Activated CD4-positive, alpha-beta memory T cell treated with anti-CD3 and anti-CD28 coated beads for 36 hours (primary cell): ENCODE measurements around the gene SF3A1. TPM values are rescaled to one million over a fixed set of nuclear protein-coding genes. Genes with fewer than 3 reads are reported as not detected.

Source experiments
- CTCF ChIA-PET: fragments of 350-600 bp; sonication (Branson Sonifier 250); formaldehyde crosslinking; loops from one replicate; lab custom pipeline; 2021; ENCODE audit warnings: antibody characterized with exemption, inconsistent platforms; lab: Charles Lee
- POLR2A ChIA-PET: fragments of 350-600 bp; sonication (Branson Sonifier 250); formaldehyde crosslinking; loops from one replicate; lab custom pipeline; 2021; ENCODE audit warnings: antibody characterized with exemption; lab: Charles Lee
- DNase-seq: peaks from one replicate; pipeline ENCODE4 v3.0.0-alpha.2; 2020
- H3K27ac Mint-ChIP-seq: one replicate; pipeline ENCODE4 v1.8.0; 2021; ENCODE audit warnings: mixed read lengths
- H3K27me3 Mint-ChIP-seq: one replicate; pipeline ENCODE4 v1.8.0; 2021; ENCODE audit warnings: mixed read lengths
- H3K36me3 Mint-ChIP-seq: one replicate; pipeline ENCODE4 v1.8.0; 2021; ENCODE audit warnings: mixed read lengths
- H3K4me1 Mint-ChIP-seq: one replicate; pipeline ENCODE4 v1.8.0; 2021; ENCODE audit warnings: low read depth, mixed read lengths
- H3K4me3 Mint-ChIP-seq: one replicate; pipeline ENCODE4 v1.8.0; 2021; ENCODE audit warnings: mild to moderate bottlenecking, mixed read lengths
- H3K9me3 Mint-ChIP-seq: one replicate; pipeline ENCODE4 v1.8.0; 2021; ENCODE audit warnings: mixed read lengths
- intact Hi-C: fragments of 100-400 bp; cut with micrococcal nuclease; formaldehyde crosslinking; loops from one replicate; pipeline ENCODE4 v1.15.1; 2023
- total RNA-seq, 2 experiments: library from RNA; stranded (reverse); gene quantifications; one replicate each; pipeline ENCODE4 v1.2.3, GENCODE V29; 2021

SF3A1 gene
- total RNA-seq, 2 experiments from 2014 or later = 255 to 273 TPM

- Mint-ChIP-seq H3K4me3 (peak overlapping the region; percentile 3), H3K36me3 (peaks cover under 1% of the 10 kb centered on the region), H3K27me3 (no peaks in the 10 kb centered on the region), H3K9me3 (no peaks in the 10 kb centered on the region), H3K27ac (no peak overlapping the region), H3K4me1 (peaks cover 26% of the 10 kb centered on the region)
- ChIA-PET CTCF (interaction anchor here (0.6 to 6.6 kb wide), 6 partner anchors 9 to 111 kb away, joined by 3 to 67 read pairs (median 6); partner anchors contain the start of genes CASTOR1, MTFP1 and RNF215), POLR2A (interaction anchor here (0.6 to 3.9 kb wide), 2 partner anchors 15 to 25 kb away, joined by 3 to 53 read pairs; partner anchors contain the start of gene MTFP1)
- DNase-seq = no peak
- intact Hi-C loops = loop anchor here (5.0 to 10.0 kb wide), 2 partner anchors 206 to 757 kb away; partner anchors contain the start of gene TCN2
These were observed 42.3 kb upstream of the SF3A1 start for GRCh38 chr22:30398685-30399680.

- no peaks in the 10 kb centered on the region for H3K9me3 Mint-ChIP-seq
- ChIA-PET POLR2A (interaction anchor here (1.2 to 3.9 kb wide), 4 partner anchors 14 to 42 kb away, joined by 3 to 53 read pairs (median 4); partner anchors contain the start of genes MTFP1 and SF3A1), CTCF (interaction anchor here (1.0 to 6.6 kb wide), 8 partner anchors 11 to 491 kb away, joined by 3 to 67 read pairs (median 8); partner anchors contain the start of genes CASTOR1, MTFP1 and RNF215)
- intact Hi-C loops = loop anchor here (5.0 to 10.0 kb wide), 2 partner anchors 207 to 756 kb away; partner anchors contain the start of gene TCN2
- H3K27ac Mint-ChIP-seq = no peak overlapping the region
- H3K27me3 Mint-ChIP-seq = no peaks in the 10 kb centered on the region
- peak overlapping the region; percentile 86 for H3K4me3 Mint-ChIP-seq
- H3K4me1 Mint-ChIP-seq = peaks cover 26% of the 10 kb centered on the region
- no peak for DNase-seq
- no peaks in the 10 kb centered on the region for H3K36me3 Mint-ChIP-seq
These were observed 41.3 kb upstream of the SF3A1 start for GRCh38 chr22:30397656-30398635.

- H3K27me3 Mint-ChIP-seq = no peaks in the 10 kb centered on the region
- intact Hi-C loops = loop anchor here (5.0 to 10.0 kb wide), 2 partner anchors 208 to 755 kb away; partner anchors contain the start of gene TCN2
- CTCF ChIA-PET = interaction anchor here (0.7 to 6.6 kb wide), 11 partner anchors 10 to 806 kb away, joined by 3 to 67 read pairs (median 4); partner anchors contain the start of genes CASTOR1, MTFP1 and RNF215
- peak within 1 kb of the TSS; percentile 86 for H3K4me3 Mint-ChIP-seq
- H3K4me1 Mint-ChIP-seq = peaks cover 29% of the 10 kb centered on the region
- no peak within 1 kb of the TSS for H3K27ac Mint-ChIP-seq
- peak; percentile 74 for DNase-seq
- no peaks in the 10 kb centered on the region for H3K9me3 Mint-ChIP-seq
- POLR2A ChIA-PET = interaction anchor here (0.6 to 3.9 kb wide), 6 partner anchors 13 to 125 kb away, joined by 3 to 53 read pairs (median 4); partner anchors contain the start of genes CASTOR1, MTFP1 and SF3A1
- no peaks in the 10 kb centered on the region for H3K36me3 Mint-ChIP-seq
These were observed 40.4 kb upstream of the SF3A1 start, which contains the start of gene SEC14L2 for GRCh38 chr22:30396871-30397655. Gene SEC14L2, plus strand, starts transcription at chr22:30397018. Its CDS starts 99 bp downstream, at chr22:30397117.

- ChIA-PET POLR2A (no interaction called here), CTCF (interaction anchor here (0.7 to 7.1 kb wide), 4 partner anchors 31 to 106 kb away, joined by 3 to 98 read pairs (median 36); partner anchors contain the start of gene MTFP1)
- DNase-seq = no peak
- Mint-ChIP-seq H3K36me3 (no peaks in the 10 kb centered on the region), H3K27ac (no peak overlapping the region), H3K9me3 (peaks cover 3% of the 10 kb centered on the region), H3K4me1 (peaks cover 36% of the 10 kb centered on the region), H3K4me3 (no peak overlapping the region), H3K27me3 (no peaks in the 10 kb centered on the region)
- intact Hi-C loops = loop anchor here (5.0 to 10.0 kb wide), 2 partner anchors 211 to 287 kb away; partner anchors contain the start of gene TCN2
These were observed 37.2 kb upstream of the SF3A1 start for GRCh38 chr22:30393885-30394284.

- CTCF ChIA-PET = interaction anchor here (0.7 to 7.1 kb wide), 5 partner anchors 31 to 105 kb away, joined by 3 to 98 read pairs (median 7); partner anchors contain the start of gene MTFP1
- no peaks in the 10 kb centered on the region for H3K27me3 Mint-ChIP-seq
These were observed 36.6 kb upstream of the SF3A1 start for GRCh38 chr22:30393322-30393680.

GRCh38 chr22:30392661-30393321 lies 36.1 kb upstream of the SF3A1 start:
- H3K27ac Mint-ChIP-seq = no peak overlapping the region
- ChIA-PET CTCF (interaction anchor here (0.6 to 9.7 kb wide), 13 partner anchors 13 to 582 kb away, joined by 3 to 414 read pairs (median 7); partner anchors contain the start of genes CASTOR1 and MTFP1), POLR2A (interaction anchor here (0.5 to 2.3 kb wide), 3 partner anchors 31 to 105 kb away, joined by 4 to 10 read pairs (median 8); partner anchors contain the start of gene MTFP1)
- H3K27me3 Mint-ChIP-seq = no peaks in the 10 kb centered on the region
- H3K4me3 Mint-ChIP-seq = no peak overlapping the region
- H3K9me3 Mint-ChIP-seq = peaks cover 3% of the 10 kb centered on the region
- H3K4me1 Mint-ChIP-seq = peaks cover 31% of the 10 kb centered on the region
- intact Hi-C loops = loop anchor here (5.0 to 10.0 kb wide), 2 partner anchors 212 to 285 kb away; partner anchors contain the start of gene TCN2
- no peak for DNase-seq
- H3K36me3 Mint-ChIP-seq = no peaks in the 10 kb centered on the region

More at GRCh38 chr22:30393322-30393680, 36.6 kb upstream of the SF3A1 start:
- POLR2A ChIA-PET = no interaction called here
- no peak for DNase-seq
- Mint-ChIP-seq H3K36me3 (no peaks in the 10 kb centered on the region), H3K27ac (no peak overlapping the region), H3K4me1 (peaks cover 34% of the 10 kb centered on the region), H3K4me3 (no peak overlapping the region), H3K9me3 (peaks cover 3% of the 10 kb centered on the region)
- intact Hi-C loops = loop anchor here (5.0 to 10.0 kb wide), 2 partner anchors 212 to 286 kb away; partner anchors contain the start of gene TCN2

- Mint-ChIP-seq H3K27me3 (peaks cover 1% of the 10 kb centered on the region), H3K36me3 (no peaks in the 10 kb centered on the region), H3K4me3 (no peak overlapping the region), H3K27ac (peak overlapping the region; percentile 69), H3K9me3 (peaks cover 3% of the 10 kb centered on the region), H3K4me1 (peaks cover 28% of the 10 kb centered on the region)
- ChIA-PET CTCF (interaction anchor here (0.6 to 9.7 kb wide), 22 partner anchors 11 to 494 kb away, joined by 3 to 414 read pairs (median 4); partner anchors contain the start of genes CASTOR1, CCDC157, MTFP1 and SF3A1), POLR2A (interaction anchor here (1.3 to 2.3 kb wide), 3 partner anchors 31 to 35 kb away, joined by 3 to 10 read pairs (median 8); partner anchors contain the start of gene MTFP1)
- peak; percentile 87 for DNase-seq
- intact Hi-C loops = loop anchor here (1.0 to 10.0 kb wide), 4 partner anchors 35 to 284 kb away; partner anchors contain the start of gene TCN2
These were observed 34.4 kb upstream of the SF3A1 start for GRCh38 chr22:30390974-30391691.

GRCh38 chr22:30386960-30387827 lies 30.5 kb upstream of the SF3A1 start, which contains the start of gene RNF215:
Gene RNF215, minus strand, starts transcription at chr22:30387411. Its CDS starts 98 bp downstream, at chr22:30387313.
- peaks cover 24% of the 10 kb centered on the region for H3K4me1 Mint-ChIP-seq
- H3K9me3 Mint-ChIP-seq = peaks cover 3% of the 10 kb centered on the region
- DNase-seq = peak; percentile 84
- CTCF ChIA-PET = interaction anchor here (0.5 to 9.7 kb wide), 48 partner anchors 9 to 1478 kb away, joined by 3 to 414 read pairs (median 5); partner anchors contain the start of genes CASTOR1, CCDC157, MTFP1 and SEC14L2
- H3K36me3 Mint-ChIP-seq = no peaks in the 10 kb centered on the region
- H3K27ac Mint-ChIP-seq = peak within 1 kb of the TSS; percentile 39
- POLR2A ChIA-PET = interaction anchor here (0.6 to 3.0 kb wide), 4 partner anchors 96 to 228 kb away, joined by 3 to 31 read pairs (median 4); partner anchors contain the start of gene CASTOR1
- H3K4me3 Mint-ChIP-seq = peak within 1 kb of the TSS; percentile 80
- intact Hi-C loops = loop anchor here (1.0 kb wide), 1 partner anchor 100 kb away; no protein-coding TSS in a partner anchor
- peaks cover 1% of the 10 kb centered on the region for H3K27me3 Mint-ChIP-seq
